Stomach (tissue), 4 donors: ENCODE results near the gene INSC.

Experiments
- CTCF ChIP-seq, 7 experiments: fragments of 450-650 bp in 4 of 7; fragments of 200-600 bp in 3 of 7; sonication (generic) in 3 of 7; IDR thresholded peaks; one replicate each; pipeline ENCODE4 v1.5.1; 2016 to 2019; ENCODE audit warnings: antibody characterized with exemption in 7 of 7, control low read depth in 2 of 7, mild to moderate bottlenecking in 1 of 7
- EP300 ChIP-seq: sonication (generic); formaldehyde crosslinking; IDR thresholded peaks from one replicate; pipeline ENCODE4 v1.6.1; 2017; ENCODE audit warnings: antibody characterized with exemption
- POLR2A ChIP-seq, 4 donors: fragments of 450-650 bp; IDR thresholded peaks; one replicate each; pipeline ENCODE4 v1.6.1; 2016; ENCODE audit warnings: antibody characterized with exemption in 4 of 4, control low read depth in 2 of 4, mild to moderate bottlenecking in 1 of 4, moderate library complexity in 1 of 4
- POLR2AphosphoS5 ChIP-seq, 3 donors: sonication (generic); formaldehyde crosslinking; IDR thresholded peaks; one replicate each; pipeline ENCODE4 v1.6.1; 2016; ENCODE audit warnings: antibody characterized with exemption in 3 of 3

- TF ChIP-seq CTCF (IDR thresholded peaks at IDR 0.05) (no peak), POLR2AphosphoS5 (IDR thresholded peaks at IDR 0.05) (no peak), POLR2A (IDR thresholded peaks at IDR 0.05) (no peak), EP300 (no peak)
These were observed 43.0 kb upstream of the INSC start for GRCh38 chr11:15071556-15072255.
